Eye (tissue), 1 donor: ENCODE results near the gene LINGO1.
A peak's percentile ranks its signal among the peaks of the same experiment; 100 is the strongest.

Experiments
- DNase-seq: peaks from one replicate; pipeline ENCODE4 v3.0.0-alpha.2; 2015

LINGO1 gene

GRCh38 chr15:77613814-77614213 lies 18.9 kb downstream of the LINGO1 start:
- DNase-seq, result no peak

DNA sequence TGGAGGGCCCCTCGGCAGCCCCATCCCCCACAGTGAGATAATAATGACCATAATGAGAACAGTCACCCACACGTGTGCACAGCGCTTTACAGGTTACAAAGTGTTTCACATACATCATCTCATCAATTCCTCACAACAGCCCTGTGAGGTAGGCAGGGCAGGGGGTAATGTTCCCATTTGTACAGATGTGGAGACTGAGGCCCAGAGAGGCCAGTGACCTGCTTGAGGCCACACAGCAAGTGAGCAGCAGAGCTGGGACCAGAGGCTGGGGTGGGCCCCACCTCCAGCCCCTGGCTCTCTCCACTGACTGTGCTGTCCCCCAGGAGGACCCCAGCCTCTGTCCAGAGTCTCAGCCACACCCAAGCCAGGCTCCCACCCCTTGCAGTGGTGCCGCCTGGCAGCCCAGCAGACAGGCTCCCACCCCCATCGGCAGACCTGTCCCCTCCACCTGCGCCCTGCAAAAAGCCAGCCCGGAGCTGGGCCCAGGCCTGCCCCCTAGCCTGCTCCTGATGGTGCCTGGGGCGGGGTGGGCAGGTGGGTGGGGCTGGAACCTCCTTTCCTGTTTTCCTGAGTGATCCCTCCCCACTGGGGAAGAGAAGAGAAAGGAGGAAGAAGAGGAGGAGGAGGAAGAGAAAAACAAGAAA lies 19.6 kb downstream of the LINGO1 start:
- no peak for DNase-seq

- DNase-seq, result no peak
These were observed 20.9 kb downstream of the LINGO1 start for GRCh38 chr15:77611767-77612166.

GRCh38 chr15:77610731-77611130 lies 22.0 kb downstream of the LINGO1 start:
- no peak for DNase-seq

GRCh38 chr15:77609558-77609957 lies 23.2 kb downstream of the LINGO1 start:
- no peak for DNase-seq

DNA sequence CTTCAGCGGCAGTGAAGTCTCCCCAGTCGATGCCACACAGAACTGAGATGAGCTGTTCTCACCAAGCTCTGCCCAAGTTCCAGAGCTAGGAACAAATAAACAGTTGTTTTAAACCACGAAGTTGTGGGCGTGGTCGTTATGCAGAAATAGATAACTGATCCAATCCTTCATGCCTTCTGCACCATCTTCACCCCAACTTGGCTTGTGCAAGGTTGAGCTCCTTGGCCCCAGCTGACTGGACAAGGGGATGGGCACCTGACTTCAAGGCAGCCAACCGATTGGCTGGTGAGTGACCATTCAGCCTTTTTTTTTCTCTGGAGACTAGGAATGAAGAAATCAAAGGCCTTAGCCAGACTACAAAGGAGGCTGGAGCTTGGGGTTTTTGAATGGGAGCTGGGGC lies 23.9 kb downstream of the LINGO1 start:
- no peak for DNase-seq

GRCh38 chr15:77607894-77608261 lies 24.8 kb downstream of the LINGO1 start:
- no peak for DNase-seq

DNA sequence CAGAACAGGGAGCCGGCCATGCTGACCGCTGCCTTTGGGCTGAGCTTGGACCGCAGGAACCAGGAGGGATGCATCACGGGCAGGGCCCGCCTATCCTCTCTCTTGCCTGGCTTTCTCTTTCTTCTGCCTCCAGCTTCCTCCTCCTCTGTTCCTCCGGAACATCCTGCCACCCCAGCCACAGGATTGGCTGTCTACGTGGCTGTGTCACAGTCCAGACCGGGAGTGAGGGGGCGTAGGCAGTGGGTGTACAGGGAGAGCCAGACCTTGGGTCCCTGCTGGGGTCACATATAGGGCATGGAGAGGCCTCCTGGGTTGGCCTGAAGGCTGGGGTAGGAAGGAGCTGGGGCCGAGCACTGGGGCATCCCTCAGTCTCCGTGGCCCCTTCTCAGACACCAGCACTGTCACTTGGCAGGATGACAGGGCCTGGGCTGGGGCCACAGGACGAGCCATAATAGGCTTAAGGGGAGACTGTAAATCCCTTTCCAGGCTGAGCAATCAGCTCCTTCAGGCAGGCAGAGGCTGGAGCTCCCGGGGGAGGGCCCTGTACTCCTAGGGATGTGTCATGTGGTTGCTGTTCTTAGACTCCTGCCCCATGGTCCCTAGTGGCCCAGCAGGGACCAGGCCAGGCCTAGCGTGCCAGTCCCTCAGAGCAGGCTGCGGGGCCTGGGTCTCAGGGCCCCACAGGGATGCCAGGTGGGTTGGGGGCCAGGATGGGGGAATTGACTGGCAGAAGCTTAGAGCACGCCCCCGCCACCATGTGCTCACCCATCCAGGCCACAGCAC lies 25.4 kb downstream of the LINGO1 start:
- no peak for DNase-seq

DNA sequence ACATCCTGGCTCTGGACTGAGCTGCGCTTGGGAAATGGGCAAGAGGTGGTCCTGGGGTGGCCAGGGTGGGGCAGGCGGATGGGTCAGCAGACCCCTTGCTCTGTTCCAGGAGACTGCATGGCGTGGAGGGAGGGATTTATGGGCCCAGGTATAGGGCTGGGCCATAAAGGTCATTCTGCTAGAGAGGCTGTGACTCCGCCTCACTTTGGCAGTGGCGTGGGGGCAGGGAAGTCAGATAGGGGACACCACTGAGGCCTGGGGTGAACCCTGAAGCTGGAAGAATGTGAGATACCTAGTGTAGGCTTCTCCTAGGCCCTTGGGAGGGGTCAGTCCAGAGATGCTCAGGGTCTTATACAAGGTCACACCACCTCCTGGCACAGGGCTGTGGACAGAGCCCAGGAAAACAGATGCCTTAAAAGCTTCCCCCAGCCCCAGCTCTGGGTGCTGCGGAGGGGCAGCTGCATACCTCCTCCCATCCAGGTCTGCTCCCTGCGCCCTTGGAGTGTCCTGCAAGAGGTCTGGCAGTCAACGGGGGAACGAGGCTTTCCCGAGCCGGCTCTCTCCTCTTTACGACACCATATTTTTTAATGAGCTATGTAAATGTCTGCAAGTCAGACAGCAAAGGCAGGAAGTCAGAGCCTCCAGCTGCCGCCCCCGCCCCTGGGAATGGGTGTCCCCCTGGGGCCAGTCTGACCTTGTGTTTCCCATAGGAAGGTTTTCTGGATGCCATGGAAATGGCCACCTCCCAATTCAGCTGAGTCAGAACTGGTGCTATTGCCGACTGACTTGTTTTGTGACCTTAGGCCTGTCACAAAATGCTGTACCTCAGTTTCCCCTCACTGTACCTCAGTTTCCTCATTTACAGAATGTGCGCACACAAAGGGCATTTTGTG lies 26.3 kb downstream of the LINGO1 start:
- no peak for DNase-seq

GRCh38 chr15:77605547-77605946 lies 27.2 kb downstream of the LINGO1 start:
- no peak for DNase-seq

DNA sequence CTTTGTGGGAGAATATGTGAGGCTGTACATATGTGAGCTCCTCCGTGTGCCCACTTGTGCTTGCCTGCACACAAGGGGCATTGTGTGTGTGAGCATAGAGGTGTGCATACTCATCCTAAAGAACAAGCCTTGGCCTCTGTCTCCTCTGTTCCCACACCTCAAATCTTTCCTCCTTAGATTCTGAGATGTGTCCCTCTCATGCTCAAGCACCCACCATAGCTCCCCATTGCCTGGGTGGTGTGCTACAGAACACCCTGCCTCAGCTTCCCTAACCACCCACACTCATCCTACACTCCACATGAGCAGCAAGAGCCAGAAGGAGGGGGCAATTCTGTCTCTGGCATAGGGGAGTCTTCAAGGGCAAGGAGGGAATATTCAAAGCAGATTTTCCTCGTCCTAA lies 27.7 kb downstream of the LINGO1 start:
- no peak for DNase-seq

GRCh38 chr15:77603611-77604336 lies 28.9 kb downstream of the LINGO1 start:
- DNase-seq, result peak; percentile 67

GRCh38 chr15:77602800-77603199 lies 29.9 kb downstream of the LINGO1 start:
- no peak for DNase-seq

- DNase-seq, result peak; percentile 72
These were observed 32.8 kb downstream of the LINGO1 start for GRCh38 chr15:77599899-77600298.

GRCh38 chr15:77599357-77599756 lies 33.4 kb downstream of the LINGO1 start:
- DNase-seq, result no peak

DNA sequence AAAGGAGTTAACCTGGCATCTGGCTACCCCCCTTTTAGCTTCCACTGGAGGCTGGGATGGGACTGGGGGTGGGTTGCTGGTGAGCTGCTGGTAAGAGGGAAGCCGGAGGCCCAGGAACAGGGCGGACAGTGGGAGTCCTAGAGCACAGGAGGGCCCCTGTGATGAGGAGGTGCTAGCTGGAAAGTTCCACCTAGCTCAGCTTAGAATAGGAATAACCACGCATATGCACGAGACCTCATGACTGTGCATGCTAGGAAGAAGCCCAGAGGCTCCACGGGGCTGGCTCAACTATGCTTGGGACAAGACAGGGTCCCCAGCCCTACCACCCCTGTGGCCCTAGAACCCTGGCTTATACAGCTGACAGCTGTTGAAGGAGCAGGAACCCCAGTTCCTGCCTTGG lies 34.1 kb downstream of the LINGO1 start:
- DNase-seq, result no peak

DNA sequence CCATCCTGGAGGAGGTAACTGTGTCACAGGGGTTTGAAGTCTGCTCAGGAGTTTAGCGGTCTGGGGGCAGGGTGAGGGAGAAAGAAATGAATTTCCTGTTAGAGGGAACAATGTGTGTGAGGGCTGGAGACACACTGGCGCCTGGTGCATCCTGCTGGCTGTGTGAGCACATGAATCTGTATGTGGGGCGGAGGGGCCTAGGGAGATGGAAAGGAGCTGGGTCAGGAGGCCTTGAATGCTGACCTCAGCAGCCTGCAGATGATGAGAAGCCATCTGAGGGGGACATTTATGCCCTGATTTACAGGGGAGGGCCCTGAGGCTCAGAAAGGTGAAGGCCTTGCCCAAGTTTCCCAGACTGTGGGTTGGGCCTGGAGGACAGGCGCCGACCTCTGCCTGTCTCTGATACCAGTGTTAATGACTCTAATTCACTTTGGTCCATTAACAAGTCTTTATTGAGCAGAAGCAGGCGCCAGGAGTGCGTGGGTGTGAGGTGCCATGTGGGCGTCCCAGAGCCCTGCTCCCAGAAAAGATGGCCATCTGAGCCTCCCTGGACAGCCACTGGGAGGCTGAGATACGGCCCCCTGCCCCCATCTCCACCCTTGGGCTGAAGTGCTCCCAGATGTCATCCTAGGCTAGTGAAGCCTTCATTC lies 34.8 kb downstream of the LINGO1 start:
- DNase-seq, result no peak

DNA sequence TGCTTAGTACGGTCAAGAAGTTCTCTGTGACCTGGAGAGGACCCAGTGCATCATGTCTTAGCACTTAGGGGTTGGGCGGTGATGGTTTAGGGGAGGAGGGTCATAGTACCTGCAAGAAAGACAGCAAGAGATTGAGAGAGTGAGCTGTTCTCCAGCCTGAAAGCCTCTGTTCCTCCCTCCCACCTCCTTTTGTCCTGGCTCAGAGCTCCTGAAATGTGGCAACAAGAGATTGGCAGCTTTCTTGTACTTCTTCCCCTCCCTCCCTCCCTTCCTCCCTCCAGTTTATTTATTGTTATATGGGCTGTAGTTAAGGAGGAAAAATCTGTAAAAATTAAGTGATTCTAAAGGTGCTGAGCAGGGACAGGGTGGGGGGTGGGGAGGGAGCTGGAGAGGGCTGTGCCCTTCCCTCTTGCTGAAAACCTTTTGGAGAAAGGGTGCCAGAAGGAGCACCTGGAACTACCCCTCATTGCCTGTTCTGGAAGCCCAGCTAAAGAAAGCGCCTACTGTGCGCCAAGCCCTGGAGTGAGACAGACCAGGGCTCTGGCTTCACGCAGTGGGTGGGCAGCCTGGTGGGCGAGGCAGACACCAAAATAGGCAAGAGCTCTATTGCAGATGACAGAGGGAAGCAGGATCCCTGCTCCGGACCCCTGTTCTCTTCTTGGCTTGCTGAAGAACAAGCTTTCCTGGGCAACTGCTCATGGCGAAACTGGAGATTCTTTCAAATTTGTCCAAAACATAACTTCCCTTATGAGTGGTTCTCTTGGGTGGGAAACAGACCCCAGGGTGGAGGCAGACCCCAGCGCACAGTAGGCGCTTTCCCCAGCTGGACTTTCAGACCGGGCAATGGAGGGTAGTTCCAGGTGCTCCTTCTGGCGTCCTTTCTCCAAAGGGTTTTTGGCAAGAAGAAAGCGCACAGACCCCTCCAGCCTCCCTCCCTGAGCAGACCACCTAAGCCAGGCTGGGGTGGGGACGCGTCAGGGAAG lies 35.6 kb downstream of the LINGO1 start:
- no peak for DNase-seq

- DNase-seq, result no peak
These were observed 37.5 kb downstream of the LINGO1 start for GRCh38 chr15:77595231-77595630.

DNA sequence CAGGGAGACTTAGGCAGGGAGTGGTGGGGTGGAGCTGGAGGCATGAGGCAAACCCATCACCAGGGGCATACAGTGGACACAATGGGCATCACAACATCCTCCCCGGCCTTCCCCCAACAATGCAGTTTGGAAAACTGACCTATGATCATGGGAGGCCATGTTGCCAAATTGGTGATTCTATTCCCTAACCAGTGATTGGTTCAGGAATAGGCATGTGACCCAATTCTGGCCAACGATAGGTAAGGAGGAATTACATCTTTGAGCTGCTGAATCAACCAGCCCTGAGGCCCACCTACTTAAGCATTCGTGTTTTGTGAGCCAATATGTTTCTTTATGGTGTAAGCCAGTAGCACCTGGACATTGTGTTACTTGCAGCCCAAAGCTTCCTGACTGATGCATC lies 40.0 kb downstream of the LINGO1 start:
- DNase-seq, result no peak

DNA sequence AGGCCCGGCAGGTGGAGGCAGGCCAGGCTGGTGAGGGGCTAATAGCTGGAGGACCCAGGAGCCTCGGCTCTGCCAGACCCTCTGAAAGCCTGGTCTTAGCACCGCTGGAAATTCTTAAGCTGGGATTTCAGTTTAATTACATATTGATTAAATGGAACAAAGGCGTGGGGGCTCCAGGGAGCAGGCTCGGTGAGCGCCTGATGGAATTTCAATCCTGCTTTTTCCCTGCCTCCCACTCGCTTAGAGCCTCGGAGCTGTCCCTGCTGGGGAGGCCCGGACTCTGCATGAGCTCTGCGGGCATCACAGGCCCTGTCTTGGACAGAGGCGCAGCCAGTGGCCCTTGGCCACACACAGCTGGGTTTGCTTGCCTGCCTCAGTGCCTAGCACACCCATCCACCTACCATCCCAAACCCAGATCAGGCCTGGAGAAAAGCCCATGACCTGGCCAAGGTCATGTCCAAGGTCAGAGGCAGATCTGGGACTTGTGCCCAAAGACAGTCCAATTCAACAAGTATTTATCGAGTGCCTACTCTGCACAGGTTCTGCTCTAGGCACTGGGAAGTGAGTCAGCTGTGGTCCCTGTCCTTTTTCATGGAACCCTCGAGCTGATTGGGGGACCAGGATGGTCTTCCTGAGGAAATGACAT lies 40.6 kb downstream of the LINGO1 start:
- no peak for DNase-seq
